GM19372 (cell line): Measurements from ENCODE around the gene ABI3.

Experiments used
- ATAC-seq: cut with Tn5 transposase; IDR thresholded peaks from one replicate; pipeline ENCODE4 v1.9.1; 2021; ENCODE audit warnings: mild to moderate bottlenecking, low read depth, moderate library complexity; ENCODE audit not compliant: unreplicated experiment

Gene ABI3

GRCh38 chr17:49224198-49224996, 13.9 kb downstream of the ABI3 start:
- no peak for ATAC-seq

- no peak for ATAC-seq
Measured at GRCh38 chr17:49224997-49225337, 14.5 kb downstream of the ABI3 start.

DNA sequence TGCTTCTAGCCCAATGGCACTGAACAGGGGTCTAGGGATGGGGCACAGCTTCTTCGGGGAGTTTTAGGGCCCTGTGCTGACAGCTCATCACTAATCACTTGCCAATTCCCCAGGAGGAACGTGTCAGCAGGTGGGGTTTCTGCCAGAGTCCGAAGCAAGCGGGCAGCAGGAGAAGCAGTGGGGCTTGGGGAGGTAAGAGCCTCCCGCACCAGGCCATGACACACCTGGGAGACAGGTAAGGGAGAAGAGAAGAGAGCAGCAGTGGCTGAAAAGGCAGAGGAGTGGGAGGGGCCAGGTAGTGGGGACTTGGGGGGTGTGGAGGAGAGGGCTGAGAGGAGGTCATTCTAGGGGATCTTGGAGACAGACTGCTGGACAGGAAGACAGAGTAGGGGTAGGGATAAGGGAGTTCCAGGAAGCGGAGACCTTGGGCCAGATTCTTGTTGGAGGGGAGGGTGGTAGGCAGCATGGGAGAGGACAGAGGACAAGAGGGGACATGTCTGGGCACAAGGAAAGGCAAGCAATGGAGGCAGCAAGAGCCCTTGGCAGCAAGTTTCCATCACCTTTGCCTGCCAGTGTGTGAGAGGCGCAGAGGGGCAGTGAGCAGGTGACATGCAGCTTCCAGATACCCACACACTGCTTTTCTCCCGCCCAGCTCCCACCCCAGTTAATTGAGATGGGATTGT, 15.2 kb downstream of the ABI3 start:
- no peak for ATAC-seq

DNA sequence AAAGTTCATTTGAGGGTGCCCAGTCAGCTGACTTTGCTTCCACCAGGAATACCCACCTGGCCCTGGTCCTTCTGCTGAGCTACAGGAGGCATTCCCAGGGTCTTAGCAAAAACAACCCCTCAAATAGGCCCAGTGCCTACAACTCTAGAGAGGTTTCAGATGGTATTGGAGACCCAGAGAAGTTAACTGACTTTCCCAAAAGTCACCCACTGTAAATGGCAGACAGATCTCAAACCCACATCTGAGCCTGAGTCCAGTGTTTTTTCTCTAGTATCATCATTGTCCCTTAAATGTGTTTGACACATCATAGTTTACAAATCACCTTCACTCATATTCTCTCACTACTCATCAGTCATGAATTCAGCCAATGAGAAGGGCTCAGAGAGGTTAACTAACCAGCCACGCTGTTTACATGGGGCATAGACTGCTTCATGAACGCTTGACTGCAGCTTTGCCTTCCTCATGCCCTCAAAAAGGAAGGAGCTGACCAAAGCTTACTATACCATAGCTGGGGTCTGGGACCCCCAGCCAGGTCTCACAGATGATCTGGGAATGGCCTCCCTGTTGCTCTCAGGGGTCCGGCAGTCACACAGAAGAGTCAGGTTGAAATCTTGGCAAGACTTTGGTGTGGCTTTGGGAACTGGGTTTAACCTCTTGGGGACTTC, 16.4 kb downstream of the ABI3 start:
- ATAC-seq: no peak

GRCh38 chr17:49227436-49228261, 17.1 kb downstream of the ABI3 start:
- no peak for ATAC-seq

DNA sequence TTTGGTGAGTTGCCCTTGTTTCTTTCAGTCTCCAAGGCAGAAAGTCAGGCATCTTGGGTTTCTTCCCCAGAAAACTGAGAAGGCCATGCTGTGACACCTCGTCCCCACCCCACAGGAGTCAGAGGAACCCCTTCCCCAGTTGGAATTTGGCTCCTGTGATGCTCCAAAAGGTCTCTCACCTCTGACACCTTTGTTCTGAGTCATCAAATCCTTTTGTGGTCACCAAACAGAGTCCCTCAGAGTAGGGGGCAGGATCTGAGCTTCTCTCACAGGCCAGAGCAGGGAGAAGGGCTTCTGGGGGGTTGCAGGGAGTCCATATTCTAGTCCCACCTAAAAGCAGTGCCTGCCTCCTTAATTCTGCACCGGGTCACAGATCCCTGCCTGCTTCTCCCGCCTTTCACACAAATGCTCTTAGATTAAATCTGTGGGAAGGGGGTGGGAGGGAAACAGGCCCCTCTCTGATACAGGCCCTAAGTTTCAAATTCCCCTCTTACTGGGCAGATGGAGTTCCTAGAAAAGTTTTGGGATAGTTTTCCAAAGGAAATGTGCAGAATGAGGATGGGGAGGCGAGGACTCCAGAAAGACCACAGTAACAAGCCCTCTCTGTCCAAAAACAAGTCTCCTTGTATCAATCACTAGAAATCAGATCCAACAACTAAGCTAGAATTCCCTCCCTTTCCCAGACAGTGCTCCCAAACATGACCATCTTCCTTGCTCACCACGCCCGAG, 18.7 kb downstream of the ABI3 start:
- no peak for ATAC-seq

DNA sequence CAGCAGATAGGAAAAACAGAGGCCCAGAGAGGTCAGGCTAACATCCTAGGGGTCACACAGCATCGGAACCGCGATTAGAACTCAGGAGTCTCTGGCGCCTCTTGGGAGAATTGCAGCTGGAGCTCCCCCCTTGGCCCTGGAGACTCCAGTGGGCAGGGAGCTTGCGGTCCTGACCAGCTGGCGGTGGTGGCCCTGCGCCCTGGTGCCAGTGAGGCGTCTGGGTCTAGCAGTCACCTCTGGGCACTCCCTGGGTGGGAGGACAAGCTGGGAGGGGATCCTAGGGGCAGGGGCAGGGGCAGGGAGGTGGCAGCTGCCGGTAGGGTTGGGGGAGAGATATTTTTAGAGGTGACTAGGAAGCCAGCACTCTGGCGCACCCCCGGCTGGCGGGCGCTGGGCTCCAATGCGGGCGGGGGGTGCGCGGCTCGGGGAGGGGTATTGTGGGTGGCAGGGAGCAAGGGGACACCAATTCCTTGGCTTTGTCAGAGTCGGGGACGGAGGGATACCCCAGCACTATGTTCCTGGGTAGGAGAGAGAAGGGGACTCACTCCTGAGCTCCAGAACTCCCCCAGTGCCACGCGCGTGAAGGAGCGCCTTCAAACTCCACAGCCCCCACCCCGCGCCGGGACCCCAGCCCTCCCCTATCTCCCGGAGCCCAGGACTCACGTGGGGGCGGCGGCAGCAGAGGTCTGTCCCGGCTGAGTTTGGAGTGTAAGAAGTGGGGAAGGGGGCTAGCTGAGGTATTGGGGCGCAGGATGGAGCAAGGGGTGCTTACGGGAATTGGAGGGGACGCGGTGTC, 19.5 kb downstream of the ABI3 start:
- ATAC-seq: no peak

DNA sequence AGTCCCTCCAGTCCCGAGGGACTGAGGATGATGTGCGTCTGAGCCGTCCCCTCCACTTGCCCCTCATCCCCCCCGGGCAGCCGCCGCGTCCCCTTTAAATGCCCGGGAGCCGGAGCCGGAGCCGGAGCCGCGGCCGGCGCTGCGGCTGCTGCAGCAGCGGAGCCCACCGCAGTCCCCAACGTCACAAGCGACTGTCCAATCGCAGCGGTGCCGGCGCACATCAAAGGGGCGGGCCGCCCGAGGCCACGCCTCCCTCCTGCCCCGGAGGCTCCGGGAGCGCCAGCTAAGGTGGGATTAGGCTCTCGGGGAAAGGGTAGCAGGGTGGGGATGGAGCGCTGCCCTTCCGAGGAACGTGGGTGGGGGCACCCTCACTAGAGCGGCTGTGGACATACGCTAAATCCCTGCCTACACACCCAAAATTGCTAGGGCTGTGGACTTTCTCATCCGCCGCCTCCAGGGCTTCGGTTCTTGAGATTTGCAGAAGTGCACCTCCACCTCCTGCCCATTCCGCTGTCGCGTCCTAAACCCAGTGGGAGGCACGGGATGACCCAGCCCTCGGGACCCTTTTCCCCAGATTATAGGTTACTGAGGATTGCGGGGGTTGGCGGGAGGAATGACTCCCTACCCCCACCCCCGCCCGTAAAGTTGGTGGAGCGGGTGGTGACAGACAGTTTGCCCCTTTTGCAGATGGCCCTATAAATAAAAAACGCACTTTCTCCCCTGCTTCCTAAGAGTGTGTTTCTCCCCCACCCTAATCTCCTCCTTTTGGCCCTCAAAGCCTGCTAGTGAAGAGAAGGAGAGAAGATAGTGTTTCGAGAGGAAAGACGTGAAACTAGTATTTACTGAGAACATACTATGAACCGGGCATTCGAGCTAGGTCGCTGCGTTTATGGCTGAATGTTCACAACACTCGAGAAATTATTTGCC, 20.4 kb downstream of the ABI3 start, which contains the start of gene PHOSPHO1:
Gene PHOSPHO1 (minus strand): TSS at position 152 of the 927 bp plus-strand sequence. CDS start 4,096 bp downstream, outside the sequence.
- peak; percentile 90 for ATAC-seq

DNA sequence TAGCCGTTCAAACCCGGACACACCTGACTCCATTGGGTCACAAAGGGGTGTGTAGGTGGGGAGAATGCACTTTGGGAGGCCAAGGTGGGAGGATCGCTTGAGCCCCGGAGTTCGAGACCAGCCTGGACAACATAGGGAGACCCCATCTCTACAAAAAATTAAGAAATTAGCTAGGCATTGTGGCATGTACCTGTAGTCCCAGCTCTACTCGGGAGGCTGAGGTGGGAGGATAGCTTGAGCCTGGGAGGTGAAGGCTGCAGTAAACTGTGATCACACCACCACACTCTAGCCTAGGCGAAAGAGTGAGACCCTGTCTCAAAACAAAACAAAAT, 21.0 kb downstream of the ABI3 start:
- ATAC-seq: no peak

DNA sequence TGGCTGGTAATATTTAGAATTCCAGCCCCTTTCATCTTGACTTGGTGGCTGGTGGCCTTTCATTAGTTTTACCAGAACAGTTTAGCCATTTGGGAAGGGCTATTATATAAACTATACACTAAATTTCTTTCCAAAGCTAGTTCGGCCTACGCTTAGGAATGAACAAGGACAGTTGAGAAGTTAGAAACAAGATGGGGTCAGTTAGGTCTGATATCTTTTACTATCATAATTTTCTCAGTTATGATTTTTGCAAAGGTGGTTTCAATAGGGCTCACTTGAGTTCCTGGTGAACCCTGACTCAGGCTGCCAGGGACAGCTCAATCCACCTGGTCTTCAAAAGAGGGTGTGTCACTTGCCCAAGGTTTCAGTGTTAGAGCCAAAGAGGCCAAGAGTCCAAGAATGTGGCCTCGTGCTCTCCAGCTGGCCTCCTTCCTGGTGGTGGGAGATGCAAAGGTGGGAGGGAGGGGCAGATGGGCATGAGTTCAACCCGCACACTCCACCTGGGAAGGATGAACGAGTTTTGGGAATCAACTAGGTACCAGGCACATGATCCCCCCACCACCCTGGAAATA, 24.1 kb downstream of the ABI3 start:
- no peak for ATAC-seq

GRCh38 chr17:49235896-49236295, 25.4 kb downstream of the ABI3 start:
- no peak for ATAC-seq

DNA sequence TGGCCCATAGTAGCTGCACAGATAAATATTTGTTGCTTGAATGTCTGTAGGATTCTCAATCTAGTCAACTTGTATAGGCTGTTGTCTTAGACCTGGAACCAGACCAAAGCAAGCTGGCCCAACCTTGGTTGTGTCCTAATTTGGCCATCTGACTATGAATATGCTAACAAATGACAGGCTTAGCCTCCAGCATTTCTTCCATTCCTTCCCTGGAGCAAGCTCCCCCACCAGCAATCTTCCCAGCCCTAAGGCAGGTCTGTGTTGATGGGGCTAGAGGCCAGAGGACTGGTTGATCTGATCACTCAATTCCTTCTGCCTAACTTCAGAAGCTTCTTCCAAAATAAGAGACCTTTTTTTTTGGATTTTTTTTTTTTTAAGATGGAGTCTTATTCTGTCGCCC, 29.5 kb downstream of the ABI3 start:
- ATAC-seq: no peak

- ATAC-seq: no peak
Measured at GRCh38 chr17:49240619-49241018, 30.1 kb downstream of the ABI3 start.

DNA sequence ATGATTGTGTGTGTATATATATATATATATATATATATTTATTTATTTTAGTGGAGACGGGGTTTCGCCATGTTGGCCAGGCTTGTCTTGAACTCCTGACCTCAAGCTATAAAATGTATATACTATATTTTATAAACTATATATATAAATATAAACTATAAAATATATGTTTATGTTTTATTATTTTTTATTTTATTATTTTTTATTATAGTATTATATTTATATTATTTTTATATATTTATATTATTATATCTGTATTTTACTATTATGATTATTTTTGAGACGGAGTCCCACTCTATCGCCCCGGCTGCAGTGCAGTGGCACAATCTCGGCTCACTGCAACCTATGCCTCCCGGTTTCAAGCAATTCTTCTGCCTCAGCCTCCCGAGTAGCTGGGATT, 30.5 kb downstream of the ABI3 start:
- no peak for ATAC-seq

DNA sequence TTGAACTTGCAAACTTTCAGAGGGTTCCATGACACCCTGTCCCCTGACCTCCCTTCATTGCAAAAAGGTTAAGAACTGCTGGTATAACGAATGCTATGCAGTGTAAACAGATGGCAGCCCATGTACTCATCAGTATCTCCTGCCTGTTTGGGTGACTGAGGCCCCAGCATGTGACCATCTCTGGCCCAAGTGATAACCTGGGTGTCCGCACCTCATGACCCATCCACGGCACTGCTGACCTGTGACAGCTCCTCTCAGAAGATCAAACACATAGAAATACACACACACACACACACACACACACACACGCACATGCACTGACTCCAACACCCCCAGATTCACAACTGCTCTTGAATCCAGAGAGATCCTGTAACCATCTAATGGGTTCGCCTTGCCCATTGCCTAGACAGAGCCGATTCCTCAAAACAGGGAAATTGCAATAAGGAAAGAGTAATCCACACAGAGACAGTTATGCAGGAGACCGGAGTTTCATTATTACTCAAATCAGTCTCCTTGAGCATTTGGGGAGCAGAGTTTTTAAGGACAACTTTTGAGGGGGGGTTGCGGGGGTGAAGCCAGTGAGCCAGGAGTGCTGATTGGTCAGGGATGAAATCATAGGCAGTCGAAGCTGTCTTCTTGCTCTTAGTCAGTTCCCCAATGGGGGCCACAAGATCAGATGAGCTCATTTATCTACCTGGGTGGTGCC, 31.3 kb downstream of the ABI3 start:
- ATAC-seq: no peak

- no peak for ATAC-seq
Measured at GRCh38 chr17:49242813-49243212, 32.3 kb downstream of the ABI3 start.

GRCh38 chr17:49244839-49245238, 34.3 kb downstream of the ABI3 start:
- ATAC-seq: no peak
